ENCODE results near the gene FMNL2.

GRCh38 chr2:152349416-152349815, 14.4 kb downstream of the FMNL2 start:
- TF ChIP-seq, protein P1, sequence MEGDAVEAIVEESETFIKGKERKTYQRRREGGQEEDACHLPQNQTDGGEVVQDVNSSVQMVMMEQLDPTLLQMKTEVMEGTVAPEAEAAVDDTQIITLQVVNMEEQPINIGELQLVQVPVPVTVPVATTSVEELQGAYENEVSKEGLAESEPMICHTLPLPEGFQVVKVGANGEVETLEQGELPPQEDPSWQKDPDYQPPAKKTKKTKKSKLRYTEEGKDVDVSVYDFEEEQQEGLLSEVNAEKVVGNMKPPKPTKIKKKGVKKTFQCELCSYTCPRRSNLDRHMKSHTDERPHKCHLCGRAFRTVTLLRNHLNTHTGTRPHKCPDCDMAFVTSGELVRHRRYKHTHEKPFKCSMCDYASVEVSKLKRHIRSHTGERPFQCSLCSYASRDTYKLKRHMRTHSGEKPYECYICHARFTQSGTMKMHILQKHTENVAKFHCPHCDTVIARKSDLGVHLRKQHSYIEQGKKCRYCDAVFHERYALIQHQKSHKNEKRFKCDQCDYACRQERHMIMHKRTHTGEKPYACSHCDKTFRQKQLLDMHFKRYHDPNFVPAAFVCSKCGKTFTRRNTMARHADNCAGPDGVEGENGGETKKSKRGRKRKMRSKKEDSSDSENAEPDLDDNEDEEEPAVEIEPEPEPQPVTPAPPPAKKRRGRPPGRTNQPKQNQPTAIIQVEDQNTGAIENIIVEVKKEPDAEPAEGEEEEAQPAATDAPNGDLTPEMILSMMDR (conservative IDR thresholded peaks at IDR 0.05; ENCODE audit: low read depth, low read length) = no peak
- TF ChIP-seq EZH2 (IDR thresholded peaks at IDR 0.05; ENCODE audit: borderline replicate concordance, low read depth, low read length, poor library complexity, severe bottlenecking) = no peak

All from A673 (cell line).